ENCODE results near the gene TTYH2. TPM values are rescaled to one million over a fixed set of nuclear protein-coding genes. Genes with fewer than 3 reads are reported as not detected.

The TTYH2 gene
- total and polyA plus RNA-seq, 10 of the 15 experiments (the other 5 are each of a cell fraction or from before 2014, with no cell fraction given), result 0.26 to 25.2 (median 6.6) TPM

- no peak for TF ChIP-seq USF2 (IDR thresholded peaks at IDR 0.05; ENCODE audit: borderline replicate concordance, low read depth, low read length)
- no peak for TF ChIP-seq ELK1 (IDR thresholded peaks at IDR 0.05; ENCODE audit: low read depth, low read length)
- no peak for TF ChIP-seq BCLAF1 (IDR thresholded peaks at IDR 0.05)
- no peak for TF ChIP-seq ATF2 (IDR thresholded peaks at IDR 0.05; ENCODE audit: low read length)
- TF ChIP-seq SIN3A (IDR thresholded peaks at IDR 0.05; ENCODE audit: low read depth, low read length), result no peak
- TF ChIP-seq SPI1 (IDR thresholded peaks at IDR 0.05; ENCODE audit: borderline replicate concordance, insufficient read depth, low read depth, low read length), result no peak
- TF ChIP-seq SKIL (IDR thresholded peaks at IDR 0.05; ENCODE audit: low read depth, poor library complexity, severe bottlenecking), result no peak
- no peak for TF ChIP-seq ESRRA (IDR thresholded peaks at IDR 0.05; ENCODE audit: low read length)
- no peak for TF ChIP-seq RB1 (IDR thresholded peaks at IDR 0.05; ENCODE audit: borderline replicate concordance)
- no peak for TF ChIP-seq POLR2AphosphoS2 (IDR thresholded peaks at IDR 0.05; ENCODE audit: low read depth, low read length)
- TF ChIP-seq ZZZ3 (IDR thresholded peaks at IDR 0.05; ENCODE audit: control insufficient read depth, insufficient read length, low read depth), result peak; percentile 53
Observed at GRCh38 chr17:74295625-74296547, 82.5 kb downstream of the TTYH2 start (continued).

All from GM12878 (cell line).